Measurements from ENCODE around the gene TMEM37. TPM values are rescaled to one million over a fixed set of nuclear protein-coding genes. Genes with fewer than 3 reads are reported as not detected.

Gene TMEM37
- polyA plus RNA-seq, 1 donor: 11.1 TPM

DNA sequence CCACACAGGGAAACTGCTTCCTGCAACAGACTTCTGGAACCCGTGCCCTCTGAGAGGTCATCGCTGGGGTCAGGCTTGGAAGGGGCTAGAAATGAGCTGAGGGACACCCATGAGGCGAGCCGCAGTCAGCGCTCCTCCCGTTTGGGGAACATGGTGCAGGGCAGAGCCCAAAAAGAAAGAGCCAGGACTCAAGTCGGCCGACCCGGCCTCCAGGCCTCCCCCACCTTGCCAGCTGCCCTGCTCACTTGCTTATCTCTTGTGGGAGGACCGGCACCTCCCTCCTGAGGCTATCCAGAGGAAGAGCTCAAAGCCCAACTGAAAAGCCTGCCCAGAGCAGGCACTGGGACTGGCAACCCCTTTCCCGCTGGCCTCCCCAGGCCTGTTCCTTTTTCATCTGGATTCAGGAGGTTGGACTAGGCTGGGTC is 49.1 kb downstream of the TMEM37 start:
- no peak for DNase-seq

DNA sequence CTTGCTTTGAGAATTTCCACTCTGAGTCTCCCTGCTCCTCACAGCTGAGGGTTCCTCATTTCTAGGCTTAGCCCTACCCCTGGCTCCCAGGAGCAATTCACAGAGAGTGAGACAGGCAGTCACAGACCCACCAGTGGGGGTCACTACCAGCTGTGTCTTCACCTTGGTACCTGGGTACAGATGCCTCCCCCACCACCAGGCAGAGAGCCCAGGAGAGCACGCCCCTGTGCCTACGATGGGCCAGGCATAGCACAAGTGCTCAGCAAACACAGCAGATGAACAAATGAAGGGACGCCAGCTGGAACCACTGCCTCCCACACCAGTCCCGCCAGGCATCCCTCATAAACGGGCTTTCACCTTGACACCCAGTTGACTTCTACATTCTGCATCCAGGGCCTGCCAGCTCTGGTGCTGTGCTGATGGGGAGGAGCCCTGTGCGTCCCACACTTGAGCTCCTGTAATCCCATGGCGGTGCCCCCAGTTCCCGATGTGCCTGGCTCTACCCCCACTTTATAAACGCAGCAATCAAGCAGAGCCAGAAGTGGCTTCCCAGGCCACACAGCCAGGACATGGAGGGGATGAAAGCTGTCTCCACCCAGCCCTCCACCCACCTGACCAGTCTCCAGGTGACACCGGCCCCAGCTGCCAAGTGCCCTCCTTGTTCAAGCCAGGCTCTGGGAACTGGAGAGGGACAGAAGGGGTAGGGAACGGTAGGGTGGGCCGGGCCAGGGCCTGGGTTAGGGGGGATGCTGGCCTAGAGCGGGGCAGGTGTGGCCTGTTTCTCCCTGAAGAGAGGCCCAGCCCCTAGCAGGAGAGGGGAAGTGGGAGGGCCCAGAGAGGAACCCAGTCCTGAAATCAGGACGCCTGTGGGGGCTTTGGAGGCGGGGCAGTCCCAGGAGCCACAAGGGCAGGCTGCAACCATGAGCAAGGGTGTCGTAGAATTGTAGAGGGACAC is 50.1 kb downstream of the TMEM37 start:
- no peak for DNase-seq

DNA sequence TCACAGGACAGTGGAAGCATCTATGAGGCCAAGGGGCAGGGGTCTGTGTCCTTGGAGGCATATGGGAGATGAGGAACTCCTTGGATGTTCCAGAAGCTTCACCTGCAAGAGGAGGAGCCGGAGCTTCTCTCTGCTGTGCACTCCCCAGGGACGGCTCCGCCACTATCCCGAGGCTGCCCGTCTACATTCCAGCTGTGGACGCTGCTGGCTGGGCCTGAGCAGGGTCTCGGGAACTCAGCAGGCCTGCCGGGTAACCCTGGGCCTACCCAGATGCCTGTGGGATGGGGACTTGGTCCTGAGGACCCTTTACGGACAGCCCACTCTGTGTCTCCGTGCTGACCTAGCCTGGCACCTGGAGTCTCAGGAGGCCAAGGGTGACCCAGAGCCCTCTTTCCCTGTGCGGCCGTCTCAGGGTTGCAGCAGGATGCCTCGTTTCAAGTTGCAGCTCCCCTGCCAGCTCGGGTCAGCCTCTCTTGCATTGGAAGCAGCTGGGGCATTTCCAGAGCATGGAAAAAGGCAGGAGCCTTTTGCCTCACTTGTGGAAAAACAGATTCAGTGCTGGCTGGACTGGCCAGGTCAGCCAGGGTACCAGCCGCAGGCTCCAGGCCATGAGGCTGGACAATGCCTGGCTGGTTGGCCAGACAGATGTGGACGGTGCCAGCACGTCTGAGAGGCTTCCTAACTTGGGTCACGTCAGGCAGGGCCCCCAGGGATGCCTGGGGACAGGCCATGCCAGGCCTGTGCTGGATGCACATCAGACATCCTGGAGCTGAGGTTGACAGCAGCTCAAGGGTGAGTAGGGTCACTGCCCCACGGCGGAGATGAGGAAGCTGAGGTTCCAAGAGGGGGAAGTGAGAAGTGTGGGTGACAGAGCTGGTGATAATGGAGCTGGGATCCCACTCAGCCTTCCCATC is 51.1 kb downstream of the TMEM37 start:
- peak; percentile 45 for DNase-seq

DNA sequence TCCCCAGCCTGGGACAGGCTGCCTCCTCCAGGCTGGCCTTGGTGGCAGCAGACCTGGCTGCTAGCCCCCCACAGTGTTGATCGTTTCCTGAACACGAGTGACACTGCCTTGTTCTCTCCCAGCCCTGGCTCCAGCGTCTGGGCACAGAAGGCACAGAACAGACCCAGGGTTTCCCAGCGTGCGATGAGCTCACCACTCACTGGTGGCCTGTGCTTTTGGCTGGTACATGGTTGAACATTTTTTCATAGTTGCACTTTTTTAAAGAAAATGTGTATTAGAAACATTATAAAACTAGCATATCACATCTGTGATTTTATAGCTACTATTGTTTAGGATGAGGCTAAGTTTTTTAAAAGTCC is 51.7 kb downstream of the TMEM37 start:
- no peak for DNase-seq

DNA sequence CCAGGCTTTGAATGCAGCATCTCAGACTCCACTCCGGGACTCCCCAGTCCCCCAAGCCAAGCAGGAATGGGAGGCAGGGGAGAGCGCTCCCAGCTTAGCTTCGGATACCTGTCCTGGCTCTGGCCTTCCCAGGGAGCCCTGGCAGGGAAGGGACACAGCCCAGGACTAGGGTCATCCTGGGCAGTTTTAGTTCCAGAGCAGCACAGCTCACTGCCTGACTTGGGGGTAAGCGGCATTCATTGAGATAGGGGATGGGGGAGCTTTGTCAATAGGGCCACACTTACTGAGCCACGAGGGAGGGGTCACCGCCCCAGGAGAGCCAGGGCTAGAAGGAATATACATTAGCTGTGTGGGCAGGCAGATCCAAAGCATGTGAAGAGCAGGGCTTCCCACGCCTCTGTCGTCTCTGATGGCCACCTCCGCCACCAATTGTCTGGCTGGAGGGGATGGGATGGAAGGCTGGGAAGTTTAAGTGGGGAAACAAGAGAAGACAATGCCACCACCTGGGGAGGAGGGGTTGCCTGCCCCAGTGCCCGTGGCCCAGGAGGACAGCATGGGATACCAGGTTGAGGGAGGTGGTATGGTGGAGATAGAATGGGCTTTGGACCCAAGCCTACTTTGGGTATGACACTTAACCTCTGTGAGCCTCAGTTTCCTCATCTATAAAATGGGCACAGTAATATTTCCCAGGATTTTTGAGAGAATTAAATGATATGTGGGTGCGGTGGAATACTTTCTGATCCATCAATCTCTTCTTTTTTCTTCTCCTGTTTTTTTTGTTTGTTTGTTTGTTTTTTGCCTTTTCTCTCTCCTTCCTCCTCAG is 52.5 kb downstream of the TMEM37 start:
- no peak for DNase-seq

DNA sequence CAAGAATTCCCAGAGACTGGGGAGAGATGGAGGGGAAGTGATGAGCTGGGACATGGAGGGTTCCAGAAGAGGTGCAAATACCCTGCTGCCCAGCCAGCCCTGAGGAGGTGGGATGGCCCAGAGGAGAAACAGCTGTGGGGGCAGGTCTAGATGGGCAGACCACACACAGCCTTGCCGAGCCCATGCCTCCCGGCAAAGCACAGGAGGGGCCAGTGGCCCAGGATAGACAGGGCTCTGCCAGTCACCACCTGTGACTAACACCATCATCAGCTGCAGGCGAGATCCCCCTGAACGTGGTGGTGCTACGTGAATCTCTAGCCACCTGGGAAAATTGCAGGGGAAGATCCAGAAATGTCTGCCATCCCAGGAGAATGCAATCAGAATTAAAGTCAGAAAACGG is 53.2 kb downstream of the TMEM37 start:
- no peak for DNase-seq

DNA sequence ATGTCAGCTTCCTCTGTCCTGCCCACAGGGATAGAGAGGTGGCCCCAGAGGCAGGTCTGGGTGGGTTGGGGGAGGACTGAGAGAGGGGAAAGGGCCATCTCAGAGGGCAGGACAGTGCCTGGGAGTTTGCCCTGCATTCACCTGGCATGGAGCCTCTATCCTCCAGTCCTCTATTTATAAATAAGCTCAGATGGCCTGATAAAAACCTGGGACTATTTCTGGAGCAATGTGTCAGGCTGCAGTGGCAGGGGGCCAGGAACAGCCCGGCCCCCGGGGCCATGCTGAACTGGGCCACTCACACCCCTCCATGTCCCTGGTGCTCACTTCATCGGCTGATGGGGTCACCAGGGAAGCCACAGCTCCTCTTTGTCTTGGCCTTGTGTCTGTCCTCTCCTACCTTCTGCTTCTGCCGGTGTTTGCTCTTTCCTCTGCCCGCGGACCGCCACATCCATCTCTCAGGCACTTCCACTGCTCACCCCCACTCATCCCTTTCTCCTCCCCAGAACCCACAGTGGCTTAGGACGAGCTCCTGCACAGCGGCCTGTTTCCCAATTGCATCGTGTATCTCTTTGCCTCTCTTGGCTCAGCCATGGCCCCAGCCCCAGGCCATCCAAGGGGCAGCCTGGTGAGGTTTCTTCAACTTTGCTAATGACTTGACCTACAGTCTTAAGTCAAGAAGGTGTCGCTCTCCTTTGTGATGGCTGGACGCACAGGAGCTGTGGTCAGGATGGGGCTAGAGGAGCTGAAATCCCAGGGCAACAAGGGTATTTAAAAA is 53.9 kb downstream of the TMEM37 start:
- DNase-seq: no peak

DNA sequence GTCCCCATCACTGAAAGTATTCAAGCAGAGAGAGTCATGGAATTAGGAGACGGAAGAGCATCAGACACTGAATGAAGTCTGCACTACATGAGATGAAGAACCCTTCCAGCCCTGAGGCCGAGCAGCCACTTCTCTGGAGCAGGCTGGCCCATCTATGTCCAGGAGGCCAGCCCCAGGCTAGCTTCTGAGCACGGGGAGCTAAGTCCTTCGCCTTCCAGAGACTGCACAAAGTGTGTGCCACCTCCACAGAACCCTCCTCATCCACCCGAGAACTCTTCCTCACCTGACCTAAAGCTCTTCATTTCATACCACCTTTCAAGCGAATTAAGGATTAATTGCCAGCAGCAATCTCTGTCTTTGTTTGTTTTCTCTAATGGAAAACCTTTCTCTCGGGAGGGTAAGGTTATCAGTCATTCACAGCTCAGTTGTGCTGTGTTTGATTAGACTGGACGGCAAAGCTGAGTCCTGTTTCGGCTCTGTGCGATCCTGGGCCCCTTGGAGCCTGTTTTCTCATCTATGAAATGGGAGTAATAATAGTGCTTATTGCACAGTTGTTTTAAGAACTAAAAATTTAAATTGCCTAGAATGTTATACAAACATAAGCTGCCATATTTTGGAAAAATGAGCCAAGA is 54.7 kb downstream of the TMEM37 start:
- DNase-seq: no peak

DNA sequence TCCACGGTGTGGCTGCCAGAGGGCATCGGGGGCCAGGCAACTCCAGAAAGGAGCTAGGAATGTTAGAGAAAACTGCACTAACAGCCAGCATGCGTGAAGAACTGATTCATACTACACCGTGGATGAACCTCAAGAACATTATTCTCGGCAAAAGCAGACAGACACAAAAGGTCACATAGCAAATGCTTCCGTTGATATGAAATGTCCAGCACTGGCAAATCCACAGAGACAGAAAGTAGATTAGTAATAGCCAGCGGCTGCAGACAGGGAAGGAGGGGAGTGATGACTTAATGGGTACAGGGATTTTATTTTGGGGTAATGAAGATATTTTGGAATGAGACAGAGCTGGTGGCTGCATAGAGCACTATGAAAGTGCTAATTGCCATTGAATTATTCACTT is 55.2 kb downstream of the TMEM37 start:
- no peak for DNase-seq

DNA sequence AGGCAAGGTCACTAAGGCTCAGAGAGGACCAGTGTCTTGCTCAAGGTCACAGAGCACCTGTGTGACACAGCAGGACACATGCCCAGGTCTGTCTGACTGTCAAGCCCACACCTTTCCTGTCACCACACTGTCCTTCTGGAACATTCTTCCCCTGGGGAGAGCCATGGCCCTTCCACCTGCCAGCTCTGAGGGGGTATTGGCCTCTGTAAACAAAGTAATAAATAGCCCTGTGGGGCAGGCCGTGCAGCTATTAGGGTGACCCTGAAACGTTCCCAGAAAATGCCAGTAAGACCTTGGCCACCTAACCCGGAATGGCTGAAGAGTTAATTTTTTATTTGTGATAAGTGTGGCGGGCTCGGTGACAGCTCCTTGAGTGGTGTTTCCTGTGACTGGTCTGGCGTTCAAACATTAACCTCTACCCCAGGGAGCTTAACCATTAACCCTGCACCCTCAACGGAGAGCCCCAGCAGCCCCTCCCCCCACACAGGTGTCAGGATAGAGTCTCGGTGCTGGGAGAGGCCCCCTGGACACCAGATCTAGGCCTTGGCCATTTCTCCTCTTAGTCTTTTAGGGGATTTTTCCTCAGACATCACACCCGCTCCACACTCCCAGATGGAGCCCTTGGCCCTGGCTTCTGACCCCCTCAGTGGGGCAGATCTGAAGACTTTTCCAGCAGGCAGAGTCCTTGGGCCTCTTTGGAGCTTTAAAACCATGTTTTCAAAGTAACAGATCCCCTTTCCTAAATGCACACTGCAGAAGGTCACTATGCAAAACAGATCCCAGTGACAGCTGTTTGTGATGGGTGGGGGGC is 56.0 kb downstream of the TMEM37 start:
- DNase-seq: no peak

Other genes with a start within 250 kb of the TMEM37 start
- 25.5 TPM for gene STEAP3, start 208.0 kb upstream of the TMEM37 start, polyA plus RNA-seq (ENCODE audit: insufficient read length)
- gene C2orf76, start 65.0 kb upstream of the TMEM37 start, polyA plus RNA-seq (ENCODE audit: insufficient read length): 8.1 TPM
- gene DBI, start 64.9 kb upstream of the TMEM37 start, polyA plus RNA-seq (ENCODE audit: insufficient read length): 264 TPM
- 3.7 TPM for gene SCTR, start 92.6 kb downstream of the TMEM37 start, polyA plus RNA-seq (ENCODE audit: insufficient read length)
- 0.15 TPM for gene CFAP221, start 112.6 kb downstream of the TMEM37 start, polyA plus RNA-seq (ENCODE audit: insufficient read length)
- gene TMEM177, start 247.3 kb downstream of the TMEM37 start, polyA plus RNA-seq (ENCODE audit: insufficient read length): 10.5 TPM